Measurements from ENCODE around the gene DCTPP1.
"Not testable (repeated sequence)": the region's sequence is repeated elsewhere in the genome, so short reads cannot be mapped to it uniquely, and the experiment has no call there.

DCTPP1 gene

DNA sequence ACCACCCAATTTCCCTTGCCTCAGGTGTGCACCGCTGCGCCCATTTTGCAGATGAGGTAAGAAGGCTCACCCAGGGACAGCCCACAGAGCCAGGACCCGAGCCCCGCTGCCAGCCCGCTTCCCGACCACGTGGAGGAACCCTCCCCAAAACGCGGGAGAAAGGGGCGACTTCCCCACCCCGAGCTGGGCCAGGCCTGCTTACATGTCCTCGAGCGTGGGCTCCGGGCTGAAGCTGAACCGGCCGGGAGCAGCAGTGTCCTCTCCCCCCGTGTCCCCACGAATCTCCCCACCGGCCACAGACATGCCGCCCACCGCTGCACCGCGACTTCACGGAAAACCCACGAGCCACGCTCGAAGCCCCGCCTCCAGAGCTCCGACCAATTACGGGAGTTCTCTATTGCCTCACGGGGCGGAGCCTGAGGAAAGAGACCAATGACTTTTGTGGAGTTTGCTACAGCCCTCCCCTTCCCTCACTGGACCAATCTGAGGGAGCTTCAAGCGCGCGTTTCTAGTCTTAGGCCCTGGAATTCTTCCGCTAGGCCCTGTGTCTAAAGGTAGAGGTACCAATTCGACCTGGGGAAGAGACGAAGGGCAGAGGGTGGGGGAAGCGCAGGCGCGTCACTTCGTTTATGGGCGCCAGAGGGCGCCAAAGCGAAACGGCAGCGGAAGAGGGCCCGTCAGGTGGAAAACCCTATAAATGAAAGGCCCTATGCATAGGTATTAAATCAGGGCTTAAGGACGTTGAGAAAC lies at the start of gene DCTPP1:
Gene DCTPP1 (minus strand): TSS at position 353 of the 750 bp plus-strand sequence. CDS start 50 bp downstream, at position 303.
- DNase-seq = peak; percentile 98

DNA sequence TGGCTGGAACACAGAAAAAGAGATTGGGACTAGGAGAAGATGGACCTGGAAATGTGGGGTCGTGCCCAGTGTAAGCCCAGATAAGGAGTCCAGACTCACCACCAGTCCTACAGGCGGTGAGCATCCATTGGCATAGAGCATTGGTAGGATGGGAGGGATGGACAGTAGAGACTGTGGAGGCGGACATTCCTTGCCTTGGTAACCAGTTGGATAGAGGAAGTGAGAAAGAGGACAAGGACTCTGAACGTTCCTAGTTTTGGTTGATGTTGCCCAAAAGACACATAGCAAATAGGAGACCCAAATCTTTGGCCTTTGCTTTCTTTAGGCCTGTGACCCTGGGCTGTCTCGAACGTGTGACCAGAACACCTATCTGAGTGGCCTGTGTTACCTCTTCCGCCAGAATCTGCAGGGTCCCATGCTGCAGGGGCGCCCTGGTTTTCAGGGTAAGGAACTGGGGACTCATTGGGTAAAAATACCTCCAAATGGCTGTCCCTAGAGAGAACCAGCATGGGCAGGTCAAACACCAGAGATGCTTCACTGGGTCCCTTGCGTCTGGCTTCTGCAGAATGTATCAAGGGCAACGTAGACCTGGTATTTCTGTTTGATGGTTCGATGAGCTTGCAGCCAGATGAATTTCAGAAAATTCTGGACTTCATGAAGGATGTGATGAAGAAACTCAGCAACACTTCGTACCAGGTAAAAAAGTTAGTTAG lies 49.1 kb upstream of the DCTPP1 start:
- DNase-seq = no peak

DNA sequence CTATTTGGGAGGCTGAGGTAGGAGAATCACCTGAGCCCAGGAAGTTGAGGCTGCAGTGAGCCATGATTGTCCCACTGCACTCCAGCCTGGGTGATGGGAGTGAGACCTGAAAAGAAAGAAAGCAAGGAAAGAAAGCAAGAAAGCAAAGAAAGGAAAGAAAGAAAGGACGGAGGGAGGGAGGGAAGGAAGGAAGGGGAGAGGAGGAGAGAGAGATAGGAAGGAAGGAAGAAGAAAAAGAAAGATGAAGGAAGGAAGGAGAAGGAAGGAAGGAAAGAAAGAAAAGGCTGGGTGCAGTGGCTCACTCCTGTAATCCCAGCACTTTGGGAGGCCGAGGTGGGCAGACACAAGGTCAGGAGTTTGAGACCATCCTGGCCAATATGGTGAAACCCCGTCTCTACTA lies 47.9 kb upstream of the DCTPP1 start:
- DNase-seq = not testable (repeated sequence)

DNA sequence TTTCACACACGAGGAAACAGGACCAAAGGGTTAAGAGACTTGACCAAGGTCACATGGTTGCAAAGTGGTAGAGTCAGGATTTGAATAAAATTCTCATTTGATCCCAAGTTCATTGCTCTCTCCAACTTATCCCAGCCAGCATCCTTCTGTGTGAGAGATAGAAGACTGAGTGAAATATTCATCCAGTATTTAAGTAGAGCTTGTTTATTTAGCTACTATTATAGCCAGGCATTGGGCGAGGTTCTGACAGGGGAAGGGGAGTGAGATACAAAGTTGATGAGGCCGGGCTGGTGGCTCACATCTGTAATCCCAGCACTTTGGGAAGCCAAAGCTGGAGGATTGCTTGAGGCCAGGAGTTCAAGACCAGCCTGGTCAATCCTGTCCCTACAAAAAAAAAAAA lies 47.2 kb upstream of the DCTPP1 start:
- DNase-seq = no peak

DNA sequence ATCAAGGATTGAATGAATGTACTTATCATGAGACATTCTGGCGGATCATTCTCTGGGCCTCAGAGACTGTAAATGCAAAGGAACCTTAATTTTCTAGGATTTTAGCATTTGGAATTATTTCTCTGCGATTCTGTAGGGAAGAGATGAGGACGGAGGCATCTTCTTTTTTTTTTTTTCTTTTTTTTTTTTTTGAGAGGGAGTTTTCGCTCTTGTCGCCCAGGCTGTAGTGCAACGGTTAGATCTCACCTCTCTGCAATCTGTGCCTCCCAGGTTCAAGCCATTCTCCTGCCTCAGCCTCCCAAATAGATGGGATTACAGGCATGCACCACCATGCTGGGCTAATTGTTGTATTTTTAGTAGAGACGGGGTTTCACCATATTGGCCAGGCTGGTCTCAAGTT lies 44.9 kb upstream of the DCTPP1 start:
- DNase-seq = no peak

DNA sequence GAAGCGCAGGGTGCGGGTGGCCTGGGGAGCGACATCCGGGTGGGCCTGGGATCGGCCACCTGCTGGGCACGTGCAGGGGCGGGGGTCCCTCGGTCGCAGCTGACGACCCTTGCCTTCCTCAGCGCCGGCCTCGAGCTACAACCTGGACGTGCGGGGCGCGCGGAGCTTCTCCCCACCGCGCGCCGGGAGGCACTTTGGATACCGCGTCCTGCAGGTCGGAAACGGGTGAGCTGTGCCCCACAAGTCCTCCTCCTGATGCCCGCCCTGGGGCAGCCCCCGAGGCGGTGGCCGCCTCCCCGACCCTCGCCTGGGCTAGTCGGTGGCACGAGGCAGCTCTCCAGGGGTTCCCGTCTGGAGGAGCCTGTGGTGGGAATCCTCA lies 44.2 kb upstream of the DCTPP1 start:
- DNase-seq = no peak

DNA sequence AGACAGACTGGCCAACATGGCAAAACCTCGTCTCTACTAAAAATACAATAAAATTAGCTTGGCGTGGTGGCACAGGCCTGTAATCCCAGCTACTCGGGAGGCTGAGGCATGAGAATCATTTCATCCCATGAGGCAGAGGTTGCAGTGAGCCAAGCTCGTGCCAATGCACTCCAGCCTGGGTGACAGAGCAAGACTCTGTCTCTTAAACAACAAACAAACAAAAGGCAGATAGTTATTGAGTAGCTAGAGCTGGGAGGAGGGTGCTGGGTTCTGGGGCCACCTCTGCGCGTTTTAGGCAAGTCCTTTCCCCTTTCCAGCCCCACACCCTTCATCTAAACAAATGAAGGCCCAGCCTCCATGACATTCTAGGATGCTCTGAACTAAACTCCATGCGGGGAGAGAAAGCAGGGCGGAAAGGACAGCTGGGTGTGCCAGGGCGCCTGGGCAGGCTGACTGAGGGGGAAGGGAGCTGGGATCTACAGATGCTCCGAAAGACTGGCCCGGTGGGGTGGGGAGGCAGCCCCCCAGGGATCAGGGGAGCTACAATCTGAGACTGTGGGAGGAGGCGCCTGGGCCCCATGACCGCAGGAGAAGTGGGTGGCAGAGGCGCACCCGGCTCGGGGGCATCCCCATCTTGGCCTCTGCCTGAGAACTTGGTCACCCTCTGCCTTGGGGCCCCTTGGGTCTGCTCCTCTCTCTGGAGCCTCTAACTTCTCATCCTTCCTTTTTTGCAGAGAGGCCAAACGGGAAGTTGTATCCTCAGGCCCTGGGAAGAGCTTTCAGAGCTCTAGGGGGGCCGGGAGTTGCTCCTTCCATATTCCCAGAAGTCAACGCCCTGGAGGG lies 43.6 kb upstream of the DCTPP1 start:
- DNase-seq = no peak

DNA sequence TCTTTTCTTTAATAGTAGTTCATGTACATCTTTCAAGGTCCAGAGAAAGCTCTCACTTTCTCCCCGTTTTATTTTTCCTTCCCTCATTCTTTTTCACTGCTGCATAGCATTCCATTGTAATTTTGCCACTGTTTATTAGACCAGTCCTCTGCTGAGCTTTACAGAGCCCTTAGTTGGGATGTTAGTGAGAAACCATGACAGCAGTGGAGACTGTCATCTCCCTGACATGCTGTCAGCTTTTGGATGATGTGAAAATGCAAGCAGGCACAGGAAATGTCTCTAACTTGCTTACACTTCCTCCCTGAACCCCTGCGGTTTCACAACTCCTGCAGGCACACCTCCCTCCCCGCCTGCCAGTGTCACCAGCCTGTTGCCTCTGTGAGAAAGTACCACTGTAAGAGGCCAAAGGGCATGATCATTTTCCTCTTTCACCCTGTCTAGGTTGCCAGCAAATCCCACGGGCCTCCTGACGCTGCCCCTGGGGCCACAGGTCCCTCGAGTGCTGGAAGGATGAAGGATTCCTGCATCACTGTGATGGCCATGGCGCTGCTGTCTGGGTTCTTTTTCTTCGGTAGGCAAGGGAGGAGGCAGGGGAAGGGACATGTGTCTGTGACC lies 42.6 kb upstream of the DCTPP1 start, which contains the start of gene ITGAL:
Gene ITGAL (plus strand): TSS at position 415 of the 615 bp plus-strand sequence. CDS start 96 bp downstream, at position 511.
- DNase-seq = no peak

DNA sequence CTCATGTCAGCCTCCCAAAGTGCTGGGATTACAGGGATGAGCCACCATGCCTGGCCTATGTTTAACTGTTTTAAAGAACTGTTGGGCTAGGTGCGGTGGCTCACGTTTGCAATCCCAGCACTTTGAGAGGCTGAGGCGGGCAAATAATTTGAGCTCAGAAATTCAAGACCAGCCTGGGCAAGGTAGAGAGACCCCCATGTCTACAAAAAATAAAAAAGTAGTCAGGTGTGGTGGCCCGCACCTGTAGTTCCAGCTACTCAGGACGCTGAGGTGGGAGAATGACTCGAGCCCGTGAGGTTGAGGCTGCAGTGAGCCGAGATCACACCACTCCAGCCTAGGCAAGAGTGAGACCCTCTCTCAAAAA lies 40.8 kb upstream of the DCTPP1 start:
- no peak for DNase-seq

DNA sequence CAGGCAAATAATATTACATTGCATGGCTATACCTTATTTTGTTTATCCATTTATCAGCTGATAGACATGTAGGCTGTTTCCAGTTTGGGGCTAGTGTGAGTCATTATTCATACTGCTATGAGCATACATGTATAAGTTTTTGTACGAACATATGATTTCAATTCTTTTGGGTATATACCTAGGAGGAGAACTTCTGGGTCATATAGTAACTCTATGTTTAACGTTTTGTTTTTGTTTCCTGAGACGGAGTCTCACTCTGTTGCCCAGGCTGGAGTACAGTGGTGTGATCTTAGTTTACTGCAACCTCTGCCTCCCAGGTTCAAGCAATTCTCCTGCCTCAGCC lies 40.3 kb upstream of the DCTPP1 start:
- DNase-seq = no peak

DNA sequence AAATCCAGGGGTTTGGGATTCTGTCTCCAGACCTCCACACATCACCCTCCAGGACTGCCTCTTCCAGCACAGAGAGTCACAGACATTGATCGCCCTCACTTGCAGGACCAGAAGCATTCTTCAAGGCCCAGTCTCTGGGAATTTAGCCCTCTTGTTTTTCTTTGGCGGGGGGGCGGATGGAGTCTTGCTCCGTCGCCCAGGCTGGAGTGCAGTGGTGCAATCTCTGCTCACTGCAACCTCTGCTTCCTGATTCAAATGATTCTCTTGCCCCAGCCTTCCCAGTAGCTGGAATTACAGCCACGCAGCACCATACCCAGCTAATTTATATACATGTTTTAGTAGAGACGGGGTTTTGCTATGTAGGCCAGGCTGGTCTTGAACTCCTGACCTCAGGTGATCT lies 34.2 kb upstream of the DCTPP1 start:
- no peak for DNase-seq

DNA sequence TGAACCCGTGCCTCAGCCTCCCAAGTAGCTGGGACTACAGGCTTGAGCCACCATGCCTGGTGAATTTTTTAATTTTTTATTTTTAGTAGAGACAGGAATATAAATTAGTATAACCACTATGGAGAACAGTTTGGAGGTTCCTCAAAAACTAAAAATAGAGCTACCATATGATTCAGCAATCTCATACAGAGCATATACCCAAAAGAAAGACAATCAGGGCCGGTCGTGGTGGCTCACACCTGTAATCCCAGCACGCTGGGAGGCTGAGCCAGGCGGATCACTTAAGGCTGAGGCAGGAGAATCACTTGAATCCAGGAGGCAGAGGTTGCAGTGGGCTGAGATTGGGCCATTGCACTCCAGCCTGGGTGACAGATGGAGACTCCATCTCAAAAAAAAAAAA lies 31.6 kb upstream of the DCTPP1 start:
- DNase-seq = not testable (repeated sequence)

DNA sequence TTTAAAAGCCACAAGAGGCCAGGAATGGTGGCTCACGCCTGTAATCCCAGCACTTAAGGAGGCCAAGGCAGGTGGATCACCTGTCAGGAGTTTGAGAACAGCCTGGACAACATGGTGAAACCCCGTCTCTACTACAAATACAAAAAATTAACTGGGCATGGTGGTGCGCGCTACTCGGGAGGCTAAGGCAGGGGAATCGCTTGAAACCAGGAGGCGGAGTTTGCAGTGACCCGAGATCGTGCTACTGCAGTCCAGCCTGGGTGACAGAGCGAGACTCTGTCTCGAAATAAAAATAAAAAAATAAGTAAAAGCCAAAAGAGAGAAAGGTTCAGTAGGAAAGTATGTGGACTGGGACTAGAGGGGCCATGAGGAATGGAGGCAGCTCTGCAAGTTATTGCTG lies 29.6 kb upstream of the DCTPP1 start:
- no peak for DNase-seq

DNA sequence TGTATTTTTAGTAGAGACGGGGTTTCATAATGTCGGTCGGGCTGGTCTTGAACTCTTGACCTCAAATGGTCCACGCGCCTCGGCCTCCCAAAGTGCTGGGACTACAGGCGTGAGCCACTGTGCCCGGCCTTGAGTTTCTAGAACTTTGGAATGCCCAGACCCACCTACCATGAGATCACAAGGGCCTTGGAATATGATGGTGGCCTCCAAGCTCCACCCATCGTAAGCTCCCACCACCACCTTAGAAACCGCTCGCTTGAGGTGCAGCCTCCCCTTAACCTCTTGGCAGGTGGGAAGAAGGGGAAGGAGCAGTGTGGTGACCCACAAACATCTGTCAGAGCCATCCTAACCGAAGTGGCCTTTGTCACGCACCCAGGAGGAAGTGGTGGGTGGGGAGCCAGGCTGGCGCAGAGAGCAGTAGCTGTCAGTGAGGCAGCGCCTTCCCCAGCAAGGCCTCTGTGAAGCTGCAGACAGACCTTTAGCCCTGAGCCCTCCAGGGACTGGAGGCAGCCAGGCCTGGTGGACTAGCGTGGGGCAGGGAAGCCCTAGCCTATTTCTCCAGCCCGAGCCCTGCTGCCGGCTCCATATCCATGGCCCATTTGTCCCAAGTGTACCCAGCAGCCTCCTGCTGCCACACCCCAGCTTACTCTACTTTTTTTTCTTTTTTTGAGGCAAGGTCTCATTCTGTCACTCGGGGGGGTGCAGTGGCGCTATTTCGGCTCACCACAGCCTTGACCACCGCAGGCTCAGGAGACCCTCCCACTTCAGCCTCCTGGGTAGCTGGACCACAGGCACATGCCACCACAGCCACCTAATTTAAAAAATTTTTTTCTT lies 28.9 kb upstream of the DCTPP1 start:
- no peak for DNase-seq

DNA sequence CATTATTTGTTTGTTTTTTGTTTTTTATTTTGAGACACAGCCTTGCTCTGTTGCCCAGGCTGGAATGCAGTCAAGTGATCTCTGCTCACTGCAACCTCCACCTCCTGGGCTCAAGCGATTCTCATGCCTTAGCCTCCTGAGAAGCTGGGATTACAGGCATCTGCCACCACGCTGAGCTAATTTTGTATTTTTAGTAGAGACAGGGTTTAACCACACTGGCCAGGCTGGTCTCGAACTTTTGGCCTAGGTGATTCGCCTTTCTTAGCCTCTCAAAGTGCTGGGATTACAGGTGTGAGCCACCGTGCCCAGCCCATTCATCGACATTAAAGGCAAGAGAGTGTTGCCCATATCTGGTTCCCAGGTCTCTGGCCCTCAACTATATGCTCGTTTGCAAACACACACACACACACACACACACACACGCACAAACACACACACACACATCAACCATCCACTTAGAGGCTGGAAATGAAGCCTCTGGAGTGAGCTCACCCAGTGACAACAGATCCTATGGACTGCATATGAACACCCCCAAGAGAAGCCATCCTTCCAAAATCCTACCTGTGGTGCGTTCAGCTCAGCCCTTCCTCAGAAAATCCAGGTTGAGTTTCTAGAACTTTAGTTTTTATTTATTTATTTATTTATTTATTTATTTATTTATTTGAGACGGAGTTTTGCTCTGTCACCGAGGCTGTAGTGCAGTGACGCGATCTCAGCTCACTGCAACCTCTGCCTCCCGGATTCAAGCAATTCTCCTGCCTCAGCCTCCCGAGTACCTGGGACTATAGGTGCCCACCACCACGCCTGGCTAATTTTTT lies 28.1 kb upstream of the DCTPP1 start:
- DNase-seq = no peak

DNA sequence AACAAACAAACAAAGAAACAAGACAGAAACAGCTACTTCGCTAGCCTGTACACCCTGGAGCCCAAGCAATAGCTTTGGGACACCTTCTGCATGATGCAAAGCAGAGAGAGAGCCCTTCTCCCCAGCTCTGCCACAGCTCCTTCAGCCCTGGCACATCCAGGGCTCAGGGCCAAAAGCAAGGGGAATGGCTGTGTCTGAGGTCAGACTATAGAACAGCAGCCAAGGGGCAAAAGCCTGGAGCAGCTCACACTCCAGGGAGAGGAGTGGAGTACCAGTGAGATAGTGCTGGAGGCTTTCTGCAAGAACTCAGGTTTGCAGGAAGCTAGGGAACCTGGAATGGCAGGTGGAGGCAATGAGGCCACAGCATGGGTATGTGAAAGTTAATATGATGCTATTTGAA lies 27.4 kb upstream of the DCTPP1 start:
- DNase-seq = no peak

DNA sequence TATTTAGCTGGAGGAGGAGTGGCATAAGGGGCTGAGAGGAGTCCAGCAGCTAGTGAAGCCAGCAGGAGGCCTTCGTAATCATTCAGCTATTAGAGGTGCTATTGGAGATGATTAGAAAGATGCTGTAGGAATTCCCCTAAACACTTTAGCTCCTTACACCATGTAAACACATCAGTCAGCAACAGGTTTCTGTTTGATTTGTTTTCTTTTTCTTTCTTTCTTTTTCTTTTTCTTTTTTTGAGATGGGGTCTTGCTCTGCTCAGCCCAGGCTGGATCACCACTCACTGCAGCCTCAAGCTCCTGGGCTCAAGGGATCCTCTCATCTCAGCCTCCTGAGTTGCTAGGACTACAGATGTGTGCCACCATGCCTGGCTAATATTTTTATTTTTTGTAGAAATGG lies 26.5 kb upstream of the DCTPP1 start:
- DNase-seq = no peak

DNA sequence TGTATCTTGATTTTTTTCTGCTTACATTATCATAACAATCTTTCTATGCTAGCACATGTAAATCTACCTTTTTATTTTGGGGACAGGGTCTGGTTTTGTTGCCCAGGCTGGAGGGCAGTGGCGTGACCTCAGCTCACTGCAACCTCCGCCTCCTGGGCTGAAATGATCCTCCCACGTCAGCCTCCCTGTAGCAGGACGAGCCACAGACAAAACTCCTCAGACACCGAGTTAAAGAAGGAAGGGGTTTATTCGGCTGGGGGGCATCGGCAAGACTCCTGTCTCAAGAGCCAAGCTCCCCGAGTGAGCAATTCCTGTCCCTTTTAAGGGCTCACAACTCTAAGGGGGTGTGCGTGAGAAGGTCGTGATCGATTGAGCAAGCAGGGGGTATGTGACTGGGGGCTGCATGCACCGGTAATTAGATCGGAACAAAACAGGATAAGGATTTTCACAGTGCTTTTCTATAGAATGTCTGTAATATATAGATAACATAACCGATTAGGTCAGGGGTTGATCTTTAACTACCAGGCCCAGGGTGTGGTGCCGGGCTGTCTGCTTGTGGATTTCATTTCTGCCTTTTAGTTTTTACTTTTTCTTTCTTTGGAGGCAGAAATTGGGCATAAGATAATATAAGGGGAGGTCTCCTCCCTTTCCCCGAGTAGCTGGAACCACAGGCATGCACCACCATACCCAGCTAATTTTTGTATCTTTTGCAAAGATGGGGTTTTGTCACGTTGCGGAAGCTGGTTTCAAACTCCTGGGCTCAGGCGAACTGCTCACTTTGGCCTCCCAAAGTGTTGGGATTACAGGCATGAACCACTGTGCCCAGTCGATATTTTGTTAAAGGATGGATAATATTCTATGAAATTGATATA lies 23.1 kb upstream of the DCTPP1 start:
- DNase-seq = not testable (repeated sequence)

DNA sequence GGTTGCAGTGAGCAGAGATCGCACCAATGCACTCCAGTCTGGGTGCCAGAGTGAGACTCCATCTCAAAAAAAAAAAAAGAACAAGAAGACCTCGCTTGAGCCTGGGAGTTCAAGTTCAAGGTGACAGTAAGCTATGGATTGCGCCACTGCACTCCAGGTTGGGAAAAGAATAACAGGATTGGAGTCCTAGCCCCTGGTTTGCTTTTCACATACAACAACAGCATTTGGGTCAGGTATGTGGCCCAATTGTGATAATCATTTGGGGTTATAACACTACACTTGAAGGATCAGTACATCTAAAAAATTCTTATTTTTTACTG lies 19.2 kb upstream of the DCTPP1 start:
- DNase-seq = no peak

DNA sequence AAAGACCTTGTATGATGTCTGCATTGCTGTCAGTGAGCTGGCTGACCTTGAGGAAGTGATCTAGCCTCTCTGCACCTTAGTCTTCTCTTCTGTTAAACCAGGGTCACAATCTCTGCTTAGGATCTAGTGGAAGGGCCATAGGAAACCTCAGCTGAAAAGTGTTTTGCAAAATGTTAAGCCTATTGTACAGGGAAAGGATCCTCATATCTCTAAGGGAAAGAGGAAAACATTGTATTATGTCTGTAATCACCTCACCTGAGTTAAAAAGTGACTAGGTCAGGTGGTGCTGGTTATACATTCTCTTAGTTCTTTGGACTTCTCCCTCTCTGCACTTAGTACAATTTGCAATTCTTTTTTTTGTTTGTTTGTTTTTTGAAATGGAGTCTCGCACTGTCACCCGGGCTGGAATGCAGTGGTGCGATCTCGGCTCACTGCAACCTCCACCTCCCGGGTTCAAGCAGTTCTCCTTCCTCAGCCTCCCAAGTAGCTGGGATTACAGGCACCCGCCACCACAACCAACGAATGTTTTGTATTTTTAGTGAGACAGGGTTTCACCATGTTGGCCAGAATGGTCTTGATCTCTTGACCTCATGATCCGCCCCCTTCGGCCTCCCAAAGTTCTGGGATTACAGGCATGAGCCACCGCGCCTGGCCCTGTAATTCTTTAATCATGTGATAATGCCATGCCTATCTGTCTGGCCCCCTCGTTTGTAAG lies 17.8 kb upstream of the DCTPP1 start:
- no peak for DNase-seq
